SU-DHL-6 (cell line): ENCODE data around the gene GNA14.

Source experiments
- EZH2phosphoT487 ChIP-seq: fragments of 200-600 bp; sonication (generic), shearing (Covaris generic); conservative IDR thresholded peaks from 2 replicates; pipeline ENCODE4 v1.6.1; 2018; ENCODE audit warnings: mild to moderate bottlenecking, antibody characterized with exemption, low read length, moderate library complexity, mixed read lengths
- TF ChIP-seq, protein P1 (sequence below): fragments of 200-600 bp; sonication (generic); IDR thresholded peaks from one replicate; pipeline ENCODE4 v1.5.1; 2017; ENCODE audit warnings: antibody characterized with exemption, mild to moderate bottlenecking, low read length, moderate library complexity; ENCODE audit not compliant: insufficient read depth, poor library complexity, severe bottlenecking

DNA sequence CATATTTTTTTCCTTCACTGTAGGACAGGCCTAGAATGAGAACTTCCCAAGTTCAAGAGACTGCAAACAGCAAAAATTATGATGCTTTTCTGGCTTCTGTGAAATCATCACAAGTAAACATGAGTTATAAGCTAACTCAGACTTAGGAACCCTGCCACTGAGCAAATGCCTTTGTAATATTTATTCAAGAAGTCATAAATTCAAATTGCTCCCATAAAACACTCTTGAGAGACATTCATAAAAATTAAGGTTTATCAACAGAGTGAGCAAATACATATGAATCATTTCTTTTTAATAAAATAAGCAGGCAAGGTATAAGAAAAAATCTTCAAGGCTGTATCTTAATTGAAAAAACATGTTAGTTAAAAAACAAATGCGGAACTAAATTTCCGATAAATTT is 124.2 kb downstream of the GNA14 start:
- TF ChIP-seq, protein P1, sequence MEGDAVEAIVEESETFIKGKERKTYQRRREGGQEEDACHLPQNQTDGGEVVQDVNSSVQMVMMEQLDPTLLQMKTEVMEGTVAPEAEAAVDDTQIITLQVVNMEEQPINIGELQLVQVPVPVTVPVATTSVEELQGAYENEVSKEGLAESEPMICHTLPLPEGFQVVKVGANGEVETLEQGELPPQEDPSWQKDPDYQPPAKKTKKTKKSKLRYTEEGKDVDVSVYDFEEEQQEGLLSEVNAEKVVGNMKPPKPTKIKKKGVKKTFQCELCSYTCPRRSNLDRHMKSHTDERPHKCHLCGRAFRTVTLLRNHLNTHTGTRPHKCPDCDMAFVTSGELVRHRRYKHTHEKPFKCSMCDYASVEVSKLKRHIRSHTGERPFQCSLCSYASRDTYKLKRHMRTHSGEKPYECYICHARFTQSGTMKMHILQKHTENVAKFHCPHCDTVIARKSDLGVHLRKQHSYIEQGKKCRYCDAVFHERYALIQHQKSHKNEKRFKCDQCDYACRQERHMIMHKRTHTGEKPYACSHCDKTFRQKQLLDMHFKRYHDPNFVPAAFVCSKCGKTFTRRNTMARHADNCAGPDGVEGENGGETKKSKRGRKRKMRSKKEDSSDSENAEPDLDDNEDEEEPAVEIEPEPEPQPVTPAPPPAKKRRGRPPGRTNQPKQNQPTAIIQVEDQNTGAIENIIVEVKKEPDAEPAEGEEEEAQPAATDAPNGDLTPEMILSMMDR, result no peak
- no peak for TF ChIP-seq EZH2phosphoT487
